Caki2 (cell line): Measurements from ENCODE around the gene MUC12. TPM values are rescaled to one million over a fixed set of nuclear protein-coding genes. Genes with fewer than 3 reads are reported as not detected.
"Not testable (repeated sequence)": the region's sequence is repeated elsewhere in the genome, so short reads cannot be mapped to it uniquely, and the experiment has no call there.

Experiments
- DNase-seq: peaks from one replicate; pipeline ENCODE4 v3.0.0-alpha.2; 2015; ENCODE audit warnings: low read depth
- in situ Hi-C: cut with HindIII; loops from 2 replicates; pipeline ENCODE4 v1.10.0; 2016; ENCODE audit warnings: low sequenced_read_pairs, low pct_unique_long_range_greater_than_20kb, mixed read lengths
- total RNA-seq: library from RNA; depleted of rRNA; stranded (reverse); fragments of >200 nt; shearing (Covaris generic); gene quantifications from 2 replicates; pipeline ENCODE4 v1.2.3, GENCODE V29; 2014; ENCODE audit warnings: low replicate concordance; rRNA removed

The MUC12 gene
- 1.3 TPM in 1 of 2 replicates, not detected in the other for total RNA-seq

- in situ Hi-C loops = no loop called here
- DNase-seq = no peak
Observed at GRCh38 chr7:100969066-100969615, at the start of gene MUC12. Gene MUC12 (plus strand): TSS chr7:100969565. CDS start chr7:100969623, 58 bp downstream.

DNA sequence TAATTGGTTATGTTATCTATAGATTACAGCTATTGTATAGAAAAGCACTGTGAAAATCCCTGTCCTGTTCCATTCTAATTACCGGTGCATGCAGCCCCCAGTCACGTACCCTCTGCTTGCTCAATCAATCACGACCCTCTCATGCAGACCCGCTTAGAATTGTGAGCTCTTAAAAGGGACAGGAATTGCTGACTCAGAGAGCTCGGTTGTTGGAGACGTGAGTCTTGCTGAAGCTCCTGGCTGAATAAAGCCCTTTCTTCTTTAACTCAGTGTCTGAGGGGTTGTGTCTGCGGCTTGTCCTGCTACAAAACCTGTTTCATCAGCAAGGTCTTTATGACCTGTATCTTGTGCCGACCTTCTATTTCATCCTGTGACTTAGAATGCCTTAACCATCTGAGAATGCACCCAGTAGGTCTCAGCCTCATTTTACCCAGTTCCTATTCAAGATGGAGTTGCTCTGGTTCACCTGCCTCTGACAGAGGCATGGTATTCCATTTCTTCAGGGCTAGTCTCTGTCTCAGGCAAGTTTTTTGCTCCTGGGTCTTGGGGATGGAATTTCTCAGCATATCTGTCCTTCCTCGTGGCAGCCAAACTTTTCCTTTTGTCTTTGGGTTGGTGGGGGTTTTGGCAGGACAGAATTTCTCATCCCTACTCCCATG, 49.5 kb upstream of the MUC12 start:
- DNase-seq, in situ Hi-C loops: not testable (repeated sequence)

DNA sequence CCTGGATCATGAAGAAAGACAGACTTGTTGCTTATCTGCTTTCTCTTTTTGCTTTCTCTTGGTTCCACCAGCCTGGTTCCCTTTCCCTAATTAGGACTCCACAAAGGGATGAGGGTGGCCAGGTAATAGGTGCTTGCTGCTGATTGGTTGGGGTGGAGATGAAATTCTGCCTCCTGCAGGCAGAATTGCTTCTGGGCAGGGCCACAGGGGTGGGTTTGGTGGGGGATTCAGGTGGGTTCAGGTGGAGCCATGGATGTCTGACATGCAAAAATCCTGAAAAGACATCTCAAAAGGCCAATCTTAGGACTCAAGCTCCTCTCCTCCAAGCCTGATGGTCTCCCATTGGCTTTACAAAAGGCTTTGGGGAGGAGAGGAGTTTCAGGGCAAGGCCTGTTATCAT, 48.3 kb upstream of the MUC12 start:
- no peak for DNase-seq
- in situ Hi-C loops = no loop called here

DNA sequence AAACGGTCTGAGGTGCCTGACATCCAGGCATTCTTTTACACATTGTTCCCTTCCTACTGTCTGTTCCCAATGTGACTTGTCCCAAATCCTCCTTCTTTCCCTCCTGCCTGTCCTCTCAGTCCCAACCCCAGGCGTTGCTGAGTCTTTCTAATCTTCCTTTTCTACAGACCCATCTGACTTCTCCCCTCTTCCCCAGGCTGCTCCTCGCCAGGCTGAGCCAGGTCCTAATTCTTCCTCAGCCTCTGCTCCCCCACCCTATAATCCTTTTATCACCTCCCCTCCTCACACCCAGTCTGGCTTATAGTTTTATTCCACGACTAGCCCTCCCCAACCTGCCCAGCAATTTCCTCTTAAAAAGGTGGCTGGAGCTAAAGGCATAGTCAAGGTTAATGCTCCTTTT, 45.7 kb upstream of the MUC12 start:
- in situ Hi-C loops, DNase-seq: not testable (repeated sequence)

DNA sequence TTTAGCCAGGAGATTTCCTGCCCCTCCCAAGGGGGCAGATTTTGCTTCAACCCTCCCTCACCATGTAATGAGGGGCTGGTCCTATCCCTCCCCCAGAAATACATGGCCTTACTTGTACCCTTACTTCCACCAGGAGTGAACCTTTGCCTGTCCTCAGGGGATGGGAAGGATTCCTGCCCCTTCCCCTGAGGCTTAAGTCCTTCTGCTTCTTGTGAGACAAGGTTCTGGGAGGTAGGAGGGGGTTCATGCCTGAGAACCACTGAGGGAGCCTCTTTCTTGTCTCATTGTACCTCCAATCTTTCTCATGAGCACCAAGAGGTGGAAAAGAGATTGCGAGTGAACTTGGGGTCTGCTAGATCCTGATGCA, 39.6 kb upstream of the MUC12 start:
- in situ Hi-C loops = no loop called here
- no peak for DNase-seq

- DNase-seq = peak; percentile 33
- in situ Hi-C loops = no loop called here
Observed at GRCh38 chr7:100933734-100934133, 35.6 kb upstream of the MUC12 start.

- DNase-seq, in situ Hi-C loops: not testable (repeated sequence)
Observed at GRCh38 chr7:100935381-100935780, 34.0 kb upstream of the MUC12 start.

GRCh38 chr7:100936167-100936566, 33.2 kb upstream of the MUC12 start:
- DNase-seq, in situ Hi-C loops: not testable (repeated sequence)

GRCh38 chr7:100942045-100942774, 27.2 kb upstream of the MUC12 start:
- in situ Hi-C loops = no loop called here
- DNase-seq = no peak

DNA sequence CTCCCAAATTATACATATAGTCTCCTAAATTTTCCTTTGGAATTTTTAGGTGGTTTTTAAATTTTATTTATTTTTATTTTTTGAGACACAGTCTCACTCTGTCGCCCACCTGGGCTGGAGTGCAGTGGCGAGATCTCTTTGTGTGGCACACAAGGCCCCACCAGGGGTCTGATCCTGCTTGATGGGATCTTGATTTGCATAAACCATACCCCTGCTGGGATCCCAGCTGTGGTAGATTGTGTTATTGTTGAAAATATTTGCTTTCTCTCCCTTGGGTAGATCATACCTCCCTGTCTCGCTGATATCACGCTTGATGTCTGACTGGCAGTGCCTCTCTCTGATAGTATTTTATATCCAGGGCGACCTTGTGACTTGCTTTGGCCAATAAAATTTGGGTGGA, 25.7 kb upstream of the MUC12 start:
- in situ Hi-C loops = no loop called here
- DNase-seq = no peak

DNA sequence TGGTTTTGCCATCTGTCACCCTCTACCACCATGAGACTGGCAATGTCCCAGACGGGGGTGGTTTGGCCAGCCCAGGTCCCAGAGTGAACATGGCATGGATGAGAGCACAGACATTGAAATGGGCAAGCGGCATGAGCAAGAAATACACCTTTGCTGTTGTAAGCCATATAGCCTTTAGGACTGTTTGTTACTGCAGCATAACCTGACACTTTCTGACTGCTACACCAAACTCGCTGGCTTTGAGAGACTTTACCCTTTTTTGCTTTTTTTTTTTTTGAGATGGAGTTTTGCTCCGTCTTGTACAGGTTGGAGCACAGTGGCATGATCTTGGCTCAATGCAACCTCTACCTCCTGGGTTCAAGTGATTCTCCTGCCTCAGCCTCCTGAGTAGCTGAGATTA, 25.2 kb upstream of the MUC12 start:
- no peak for DNase-seq
- in situ Hi-C loops = no loop called here

GRCh38 chr7:100946111-100946510, 23.3 kb upstream of the MUC12 start:
- DNase-seq = no peak
- in situ Hi-C loops = no loop called here

DNA sequence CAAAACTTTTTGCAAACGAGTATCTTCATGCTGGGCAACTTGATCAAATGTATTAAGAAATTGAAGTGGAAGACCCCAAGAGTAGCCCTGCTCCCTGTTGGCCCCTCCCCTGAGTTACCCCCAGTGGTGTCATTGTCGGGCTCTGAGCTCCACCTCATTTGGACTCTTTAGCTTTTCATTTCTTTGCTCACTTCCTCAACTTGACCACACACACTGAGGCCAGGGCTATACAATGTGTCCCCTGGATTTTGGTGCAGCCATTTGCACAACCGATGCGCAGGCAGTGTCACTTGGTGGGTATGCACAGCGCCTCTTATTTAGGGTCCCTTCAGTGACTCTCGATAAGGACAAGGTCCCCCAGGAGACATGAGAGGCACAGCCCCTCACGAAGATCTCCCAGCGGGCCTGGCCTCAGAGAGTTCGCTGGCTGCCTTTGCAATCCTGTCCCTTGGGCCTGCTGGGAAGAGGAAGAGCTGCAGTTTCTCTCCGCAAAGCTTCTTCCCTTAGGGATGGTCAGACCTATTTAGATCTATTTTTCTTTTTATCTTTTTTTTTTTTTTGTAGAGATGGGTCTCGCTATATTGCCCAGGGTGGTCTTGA, 22.5 kb upstream of the MUC12 start:
- in situ Hi-C loops = no loop called here

DNA sequence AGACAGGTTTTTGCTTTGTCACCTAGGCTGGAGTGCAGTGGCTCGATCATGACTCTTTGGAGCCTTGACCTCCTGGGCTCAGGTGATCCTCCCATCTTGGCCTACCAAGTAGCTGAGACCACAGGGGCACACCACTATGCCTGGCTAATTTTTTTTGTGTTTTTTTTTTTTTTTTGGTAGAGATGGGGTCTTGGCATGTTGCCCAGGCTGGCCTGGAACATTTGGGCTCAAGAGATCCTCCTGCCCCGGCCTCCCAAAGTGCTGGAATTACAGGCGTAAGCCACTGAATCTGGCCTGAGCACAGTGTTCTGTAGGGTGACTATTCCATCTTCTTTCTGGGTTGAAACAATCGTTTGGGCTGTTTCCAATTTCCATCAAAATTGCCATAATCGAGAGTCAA, 21.6 kb upstream of the MUC12 start:
- in situ Hi-C loops = no loop called here
- DNase-seq = no peak

More for the DNA sequence above, 22.5 kb upstream of the MUC12 start:
- no peak for DNase-seq

DNA sequence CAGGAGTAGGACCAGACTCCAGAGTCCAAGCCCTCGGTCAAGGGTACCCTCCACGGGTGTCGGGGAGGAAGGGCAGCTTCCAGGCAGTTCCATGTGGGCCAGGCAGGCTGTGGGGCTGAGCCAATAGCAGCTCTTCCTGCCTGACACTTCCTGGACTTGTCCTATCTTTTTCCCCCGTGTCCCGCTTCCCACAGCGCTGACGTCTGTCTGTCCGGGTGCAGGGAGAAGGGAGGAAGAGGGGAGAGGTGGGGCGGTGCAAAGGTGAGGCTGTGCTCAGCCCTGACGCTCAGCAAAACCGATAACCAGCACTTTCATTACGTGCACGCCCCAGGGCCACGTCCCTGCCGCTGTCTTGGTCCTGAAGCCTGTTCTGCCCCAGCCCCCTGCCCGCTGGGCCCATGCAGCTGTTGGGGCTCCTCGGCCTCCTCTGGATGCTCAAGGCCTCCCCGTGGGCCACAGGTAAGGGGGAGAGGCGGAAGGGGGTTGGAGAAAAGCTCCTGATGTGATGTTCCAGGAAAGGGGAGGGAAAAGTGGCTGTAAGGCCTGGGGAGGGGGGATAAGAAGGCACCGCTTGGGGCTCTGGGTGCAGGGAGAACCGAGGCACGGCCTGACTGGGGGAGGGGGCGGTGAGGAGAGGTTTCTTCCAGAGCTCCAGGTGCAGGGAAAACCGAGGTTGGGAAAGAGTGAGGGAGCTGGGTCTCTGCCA, 20.0 kb upstream of the MUC12 start, which contains the start of gene MUC3A:
TSS of gene MUC3A (plus strand) at position 308 of the 706 bp plus-strand sequence. CDS start at position 399, 91 bp downstream.
- DNase-seq = no peak
- in situ Hi-C loops = no loop called here

DNA sequence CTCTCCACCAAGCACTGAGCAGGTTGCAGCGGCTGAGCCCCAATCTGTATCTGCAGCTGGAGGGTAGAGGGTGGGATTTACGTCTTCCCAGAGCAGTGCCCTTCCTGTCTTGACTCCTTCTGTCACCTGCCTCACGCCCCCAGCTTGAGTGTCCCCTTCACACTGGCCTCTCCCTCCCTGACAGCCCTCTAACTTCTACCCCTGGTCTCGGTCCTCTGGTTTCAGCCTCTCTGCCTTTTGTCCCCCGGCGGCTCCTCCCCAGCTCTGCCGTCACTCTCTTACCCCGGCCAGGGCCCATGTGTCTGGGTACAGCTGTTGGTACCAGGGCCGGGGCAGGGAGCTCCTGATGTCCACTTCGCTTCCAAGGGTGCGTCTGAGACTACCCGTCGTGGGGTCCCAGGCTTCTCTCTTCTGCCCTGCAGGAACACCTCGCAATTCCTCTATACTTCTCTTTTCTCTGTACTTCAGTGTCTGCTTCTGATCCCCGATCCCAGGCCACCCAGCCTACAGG, 19.4 kb upstream of the MUC12 start:
- DNase-seq = no peak
- in situ Hi-C loops = no loop called here

- DNase-seq = no peak
- in situ Hi-C loops = no loop called here
Observed at GRCh38 chr7:100951172-100951571, 18.2 kb upstream of the MUC12 start.

- in situ Hi-C loops = no loop called here
Observed at GRCh38 chr7:100951888-100952560, 17.3 kb upstream of the MUC12 start.

More at GRCh38 chr7:100951888-100952560, 17.3 kb upstream of the MUC12 start:
- no peak for DNase-seq
